PFSK-1 (cell line): ENCODE results near the gene DUOX2.

Experiments used
- FOXP2 ChIP-seq: optimal IDR thresholded peaks from 2 replicates; pipeline ENCODE3; 2011; ENCODE audit warnings: borderline replicate concordance, control low read depth, inconsistent platforms; ENCODE audit not compliant: insufficient read depth; ENCODE audit errors: extremely low read length, extremely low read depth
- POLR2AphosphoS5 ChIP-seq: IDR thresholded peaks from 2 replicates; pipeline ENCODE4 v1.6.1; 2012; ENCODE audit warnings: low read depth, mild to moderate bottlenecking, control low read depth, low read length, moderate library complexity
- REST ChIP-seq, 2 experiments: IDR thresholded peaks; 2 replicates each; pipeline versions ENCODE4 v1.6.1 to v1.8.0; 2011 to 2012; ENCODE audit warnings: low read depth in 2 of 2, low read length in 2 of 2, control low read depth in 1 of 2, inconsistent platforms in 1 of 2, mild to moderate bottlenecking in 1 of 2, moderate library complexity in 1 of 2; ENCODE audit not compliant: insufficient read depth in 1 of 2
- SIN3A ChIP-seq: IDR thresholded peaks from 2 replicates; pipeline ENCODE4 v1.6.1; 2012; ENCODE audit warnings: mild to moderate bottlenecking, low read length, moderate library complexity, borderline replicate concordance; ENCODE audit not compliant: insufficient read depth
- TAF1 ChIP-seq: IDR thresholded peaks from 2 replicates; pipeline ENCODE4 v1.6.1; 2012; ENCODE audit warnings: low read length, control low read depth, borderline replicate concordance; ENCODE audit not compliant: insufficient read depth

The DUOX2 gene

GRCh38 chr15:45130291-45131000, 16.5 kb upstream of the DUOX2 start:
- TF ChIP-seq TAF1 (no peak), SIN3A (no peak), REST (IDR thresholded peaks at IDR 0.05; ENCODE audit: insufficient read depth in 1 of 2, low read depth in 2 of 2, low read length in 2 of 2) (no peak), POLR2AphosphoS5 (no peak), FOXP2 (no peak)

- TF ChIP-seq TAF1 (no peak), REST (IDR thresholded peaks at IDR 0.05; ENCODE audit: insufficient read depth in 1 of 2, low read depth in 2 of 2, low read length in 2 of 2) (no peak), FOXP2 (no peak), SIN3A (no peak), POLR2AphosphoS5 (no peak)
Measured at GRCh38 chr15:45129651-45130129, 15.7 kb upstream of the DUOX2 start, which contains the start of the genes DUOX1 and DUOXA1. Gene DUOX1, plus strand, starts transcription at chr15:45129994. Its CDS starts 1,973 bp downstream, at chr15:45131967. Gene DUOXA1, minus strand, starts transcription at chr15:45129879. Its CDS starts 6,865 bp downstream, at chr15:45123014.

- no peak for TF ChIP-seq TAF1
- TF ChIP-seq FOXP2 = no peak
- no peak for TF ChIP-seq SIN3A
- no peak for TF ChIP-seq REST (IDR thresholded peaks at IDR 0.05; ENCODE audit: insufficient read depth in 1 of 2, low read depth in 2 of 2, low read length in 2 of 2)
- no peak for TF ChIP-seq POLR2AphosphoS5
Measured at GRCh38 chr15:45128971-45129639, 15.1 kb upstream of the DUOX2 start.

- TF ChIP-seq POLR2AphosphoS5 = no peak
- no peak for TF ChIP-seq TAF1
- no peak for TF ChIP-seq FOXP2
- no peak for TF ChIP-seq REST (IDR thresholded peaks at IDR 0.05; ENCODE audit: insufficient read depth in 1 of 2, low read depth in 2 of 2, low read length in 2 of 2)
- no peak for TF ChIP-seq SIN3A
Measured at GRCh38 chr15:45126535-45127158, 12.7 kb upstream of the DUOX2 start.
